Caco-2 (cell line): Measurements from ENCODE around the gene EIF4E2. TPM values are rescaled to one million over a fixed set of nuclear protein-coding genes. Genes with fewer than 3 reads are reported as not detected.

Experiments used
- BruUV-seq: library from RNA; stranded (reverse); fragments of 400-500 nt; replicated peaks from 2 replicates; lab custom pipeline; 2021; lab: Mats Ljungman, UMichigan
- CTCF ChIA-PET: fragments of 300-600 bp; sonication (Branson Sonifier 250); formaldehyde crosslinking; loops from one replicate; lab custom pipeline; 2022; ENCODE audit warnings: antibody characterized with exemption; lab: Charles Lee
- POLR2A ChIA-PET: fragments of 300-600 bp; sonication (Branson Sonifier 250); formaldehyde crosslinking; loops from one replicate; lab custom pipeline; 2022; ENCODE audit warnings: antibody characterized with exemption; lab: Charles Lee
- DNase-seq, 2 experiments: peaks; one replicate each; pipeline versions ENCODE4 v3.0.0 to v3.0.0-alpha.2; 2020 to 2022
- H3K27me3 ChIP-seq: replicated peaks from 2 replicates; pipeline ENCODE4 v1.6.0; 2011; ENCODE audit warnings: low read length; ENCODE audit not compliant: control insufficient read depth, insufficient read depth
- H3K36me3 ChIP-seq: 2 replicates; pipeline ENCODE4 v1.5.1; 2011; ENCODE audit warnings: low read length; ENCODE audit not compliant: control insufficient read depth, insufficient read depth
- H3K4me1 ChIP-seq: fragments of 250-450 bp; sonication (Bioruptor Pico); 2 replicates; pipeline ENCODE4 v1.5.1; 2020; ENCODE audit warnings: mild to moderate bottlenecking
- H3K4me3 ChIP-seq: 2 replicates; pipeline ENCODE4 v1.5.1; 2011; ENCODE audit warnings: low read depth, mild to moderate bottlenecking, control low read depth, low read length
- H3K9me3 ChIP-seq: fragments of 250-450 bp; sonication (Bioruptor Pico); 2 replicates; pipeline ENCODE4 v1.5.1; 2020; ENCODE audit warnings: mild to moderate bottlenecking, moderate library complexity
- H3K27ac Mint-ChIP-seq: one replicate; pipeline ENCODE4 v1.8.0; 2022; ENCODE audit warnings: mixed read lengths; ENCODE audit not compliant: unreplicated experiment
- H3K27me3 Mint-ChIP-seq: one replicate; pipeline ENCODE4 v1.8.0; 2022; ENCODE audit warnings: mixed read lengths; ENCODE audit not compliant: insufficient read depth, unreplicated experiment
- H3K36me3 Mint-ChIP-seq: one replicate; pipeline ENCODE4 v1.8.0; 2022; ENCODE audit warnings: mild to moderate bottlenecking, mixed read lengths; ENCODE audit not compliant: insufficient read depth, unreplicated experiment
- H3K4me1 Mint-ChIP-seq: one replicate; pipeline ENCODE4 v1.8.0; 2022; ENCODE audit warnings: low read depth, mixed read lengths; ENCODE audit not compliant: unreplicated experiment
- H3K4me3 Mint-ChIP-seq: one replicate; pipeline ENCODE4 v1.8.0; 2022; ENCODE audit warnings: mild to moderate bottlenecking, moderate library complexity, mixed read lengths; ENCODE audit not compliant: unreplicated experiment
- H3K9me3 Mint-ChIP-seq: one replicate; pipeline ENCODE4 v1.8.0; 2022; ENCODE audit warnings: mixed read lengths; ENCODE audit not compliant: unreplicated experiment
- intact Hi-C: fragments of 100-400 bp; cut with micrococcal nuclease; formaldehyde crosslinking; loops from one replicate; pipeline ENCODE4 v1.10.0; 2022; ENCODE audit not compliant: unreplicated experiment
- total RNA-seq: library from RNA; stranded (reverse); gene quantifications from 2 replicates; pipeline ENCODE4 v1.2.3, GENCODE V29; 2022
- TF ChIP-seq, protein P1 (sequence below), 2 experiments: fragments of 200-600 bp in 1 of 2; IDR thresholded peaks; 1 replicate in 1 of 2; 2 replicates in 1 of 2; pipeline versions ENCODE4 v1.5.1 to v1.8.0; 2011 to 2022; ENCODE audit warnings: antibody characterized with exemption in 1 of 2, control low read depth in 1 of 2, inconsistent platforms in 1 of 2, low read depth in 1 of 2, low read length in 1 of 2, mild to moderate bottlenecking in 1 of 2, moderate library complexity in 1 of 2; ENCODE audit not compliant: insufficient read depth in 1 of 2, severe bottlenecking in 1 of 2, unreplicated experiment in 1 of 2

EIF4E2 gene
- total RNA-seq, 1 experiment from 2014 or later = 57.2 TPM

- Histone ChIP-seq H3K4me3 (no peak overlapping the region), H3K4me1 (no peaks in the 10 kb centered on the region), H3K9me3 (no peaks in the 10 kb centered on the region), H3K36me3 (no peaks in the 10 kb centered on the region), H3K27me3 (no peaks in the 10 kb centered on the region)
- TF ChIP-seq, protein P1, sequence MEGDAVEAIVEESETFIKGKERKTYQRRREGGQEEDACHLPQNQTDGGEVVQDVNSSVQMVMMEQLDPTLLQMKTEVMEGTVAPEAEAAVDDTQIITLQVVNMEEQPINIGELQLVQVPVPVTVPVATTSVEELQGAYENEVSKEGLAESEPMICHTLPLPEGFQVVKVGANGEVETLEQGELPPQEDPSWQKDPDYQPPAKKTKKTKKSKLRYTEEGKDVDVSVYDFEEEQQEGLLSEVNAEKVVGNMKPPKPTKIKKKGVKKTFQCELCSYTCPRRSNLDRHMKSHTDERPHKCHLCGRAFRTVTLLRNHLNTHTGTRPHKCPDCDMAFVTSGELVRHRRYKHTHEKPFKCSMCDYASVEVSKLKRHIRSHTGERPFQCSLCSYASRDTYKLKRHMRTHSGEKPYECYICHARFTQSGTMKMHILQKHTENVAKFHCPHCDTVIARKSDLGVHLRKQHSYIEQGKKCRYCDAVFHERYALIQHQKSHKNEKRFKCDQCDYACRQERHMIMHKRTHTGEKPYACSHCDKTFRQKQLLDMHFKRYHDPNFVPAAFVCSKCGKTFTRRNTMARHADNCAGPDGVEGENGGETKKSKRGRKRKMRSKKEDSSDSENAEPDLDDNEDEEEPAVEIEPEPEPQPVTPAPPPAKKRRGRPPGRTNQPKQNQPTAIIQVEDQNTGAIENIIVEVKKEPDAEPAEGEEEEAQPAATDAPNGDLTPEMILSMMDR (IDR thresholded peaks at IDR 0.05; ENCODE audit: insufficient read depth in 1 of 2, low read depth in 1 of 2, low read length in 1 of 2, severe bottlenecking in 1 of 2, unreplicated experiment in 1 of 2) = no peak
- BruUV-seq = no TSS peak
- Mint-ChIP-seq H3K27ac (no peak overlapping the region), H3K4me1 (no peaks in the 10 kb centered on the region), H3K4me3 (no peak overlapping the region), H3K27me3 (no peaks in the 10 kb centered on the region), H3K9me3 (no peaks in the 10 kb centered on the region), H3K36me3 (peaks cover 6% of the 10 kb centered on the region)
- CTCF ChIA-PET = no interaction called here
- intact Hi-C loops = no loop called here
- no peak for DNase-seq
- POLR2A ChIA-PET = no interaction called here
These were observed 24.0 kb upstream of the EIF4E2 start for GRCh38 chr2:232526372-232526941.

DNA sequence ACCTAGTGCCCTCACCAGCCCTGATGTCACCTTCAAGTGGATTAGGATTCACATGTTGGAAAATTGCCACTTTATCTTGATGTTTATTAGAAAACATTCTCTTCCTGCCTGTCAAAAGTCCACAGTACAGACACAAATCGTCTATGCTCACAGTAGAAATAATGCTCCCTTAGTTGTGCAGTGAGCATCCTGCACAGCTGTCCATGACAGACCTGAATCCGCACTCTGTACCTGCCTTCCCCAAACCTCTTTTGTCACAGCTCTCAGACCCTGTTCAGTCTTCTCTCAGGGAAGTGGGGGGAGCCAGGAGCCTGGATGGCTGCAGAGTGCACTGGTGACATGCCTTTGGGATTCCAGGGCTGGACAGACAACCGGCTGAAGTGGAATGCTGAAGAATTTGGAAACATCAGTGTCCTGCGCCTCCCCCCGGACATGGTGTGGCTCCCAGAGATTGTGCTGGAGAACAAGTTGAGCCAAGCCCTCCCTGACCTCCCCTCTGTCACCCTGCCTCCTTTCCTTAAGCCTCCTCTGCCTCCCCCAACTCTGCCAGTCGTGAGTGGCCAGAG lies 22.5 kb upstream of the EIF4E2 start:
- H3K36me3 ChIP-seq = no peaks in the 10 kb centered on the region
- ChIA-PET POLR2A (no interaction called here), CTCF (no interaction called here)
- H3K27me3 ChIP-seq = no peaks in the 10 kb centered on the region
- no peaks in the 10 kb centered on the region for H3K9me3 Mint-ChIP-seq
- intact Hi-C loops = no loop called here
- no peak overlapping the region for H3K4me3 ChIP-seq
- no peak for DNase-seq
- no peaks in the 10 kb centered on the region for H3K4me1 Mint-ChIP-seq
- no peaks in the 10 kb centered on the region for H3K4me1 ChIP-seq
- TF ChIP-seq, protein P1 (IDR thresholded peaks at IDR 0.05; ENCODE audit: insufficient read depth in 1 of 2, low read depth in 1 of 2, low read length in 1 of 2, severe bottlenecking in 1 of 2, unreplicated experiment in 1 of 2) = no peak
- H3K27ac Mint-ChIP-seq = no peak overlapping the region
- H3K9me3 ChIP-seq = no peaks in the 10 kb centered on the region
- H3K36me3 Mint-ChIP-seq = peaks cover 6% of the 10 kb centered on the region
- BruUV-seq = no TSS peak
- no peak overlapping the region for H3K4me3 Mint-ChIP-seq
- no peaks in the 10 kb centered on the region for H3K27me3 Mint-ChIP-seq

GRCh38 chr2:232528746-232529460 lies 21.6 kb upstream of the EIF4E2 start:
- no peaks in the 10 kb centered on the region for H3K9me3 ChIP-seq
- DNase-seq = no peak
- no peak overlapping the region for H3K4me3 ChIP-seq
- H3K36me3 Mint-ChIP-seq = peaks cover 6% of the 10 kb centered on the region
- no peak overlapping the region for H3K27ac Mint-ChIP-seq
- no peaks in the 10 kb centered on the region for H3K4me1 Mint-ChIP-seq
- H3K27me3 ChIP-seq = no peaks in the 10 kb centered on the region
- no TSS peak for BruUV-seq
- ChIA-PET POLR2A (no interaction called here), CTCF (no interaction called here)
- no peaks in the 10 kb centered on the region for H3K36me3 ChIP-seq
- no peaks in the 10 kb centered on the region for H3K9me3 Mint-ChIP-seq
- no peaks in the 10 kb centered on the region for H3K27me3 Mint-ChIP-seq
- H3K4me1 ChIP-seq = no peaks in the 10 kb centered on the region
- no peak overlapping the region for H3K4me3 Mint-ChIP-seq
- intact Hi-C loops = no loop called here
- TF ChIP-seq, protein P1 (IDR thresholded peaks at IDR 0.05; ENCODE audit: insufficient read depth in 1 of 2, low read depth in 1 of 2, low read length in 1 of 2, severe bottlenecking in 1 of 2, unreplicated experiment in 1 of 2) = no peak
